HEK293T (cell line): Measurements from ENCODE around the gene C20orf141.

ENCODE experiments used
- BHLHE40 ChIP-seq: fragments of 450-650 bp; IDR thresholded peaks from 2 replicates; pipeline ENCODE4 v1.6.1; 2016; ENCODE audit warnings: mild to moderate bottlenecking, moderate library complexity, borderline replicate concordance
- FOXA1 ChIP-seq: fragments of 450-650 bp; IDR thresholded peaks from 2 replicates; pipeline ENCODE4 v1.6.1; 2016; ENCODE audit warnings: mild to moderate bottlenecking
- FOXM1 ChIP-seq: fragments of 450-650 bp; IDR thresholded peaks from 2 replicates; pipeline ENCODE4 v1.6.1; 2017; ENCODE audit warnings: mild to moderate bottlenecking, borderline replicate concordance
- HDGF ChIP-seq: fragments of 450-650 bp; IDR thresholded peaks from 2 replicates; pipeline ENCODE4 v1.6.1; 2017; ENCODE audit warnings: antibody characterized with exemption, borderline replicate concordance
- L3MBTL2 ChIP-seq: fragments of 450-650 bp; conservative IDR thresholded peaks from 2 replicates; pipeline ENCODE4 v1.6.1; 2016; ENCODE audit warnings: mild to moderate bottlenecking
- PKNOX1 ChIP-seq: fragments of 450-650 bp; IDR thresholded peaks from 2 replicates; pipeline ENCODE4 v1.6.1; 2016
- SP1 ChIP-seq: fragments of 450-650 bp; IDR thresholded peaks from 2 replicates; pipeline ENCODE4 v1.6.1; 2017

DNA sequence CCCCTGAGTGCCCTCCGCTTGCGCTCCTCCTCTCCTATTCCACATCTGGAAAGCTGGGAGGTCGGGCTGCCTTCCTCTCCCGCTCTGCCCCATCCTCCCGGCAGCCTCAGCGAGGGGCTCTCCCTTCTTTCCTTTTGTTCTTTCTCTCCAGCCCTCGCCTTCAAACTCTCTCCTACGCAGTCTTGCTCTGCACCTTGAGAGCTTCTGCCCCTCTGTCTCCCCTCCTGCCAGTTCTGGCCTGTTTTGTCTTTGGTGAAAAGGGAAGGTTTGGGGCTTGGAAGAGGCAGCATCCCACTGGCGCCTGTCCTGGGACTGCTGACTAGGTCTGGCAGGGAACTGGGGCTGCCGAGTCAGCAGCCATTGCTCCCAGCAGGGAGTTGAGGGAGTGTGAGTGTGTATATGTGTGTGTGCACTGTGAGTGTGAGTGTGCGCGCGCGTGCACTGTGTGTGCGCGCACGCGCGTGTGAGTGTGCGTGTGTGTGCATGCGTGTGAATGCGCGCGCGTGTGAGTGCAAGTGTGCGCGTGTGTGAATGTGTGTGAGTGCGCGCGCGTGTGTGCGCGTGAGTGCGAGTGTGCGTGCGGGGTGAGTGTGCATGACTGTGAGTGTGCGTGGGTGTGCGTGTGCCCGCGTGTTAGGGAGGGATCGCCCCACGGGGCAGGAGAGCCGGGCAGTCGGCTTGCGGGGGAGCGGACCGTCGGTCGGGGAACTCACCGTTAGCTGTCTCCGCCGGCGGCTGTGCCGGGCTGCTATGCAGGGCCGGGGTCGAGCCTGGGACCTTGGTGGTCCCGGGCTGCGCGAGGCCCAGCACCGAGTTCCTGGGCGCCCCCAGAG lies 14.9 kb upstream of the C20orf141 start:
- TF ChIP-seq L3MBTL2 (no peak), PKNOX1 (no peak), HDGF (no peak), FOXA1 (no peak), BHLHE40 (no peak), FOXM1 (no peak), SP1 (no peak)
